IMR-90 (cell line): Measurements from ENCODE around the gene FAM83F. TPM values are rescaled to one million over a fixed set of nuclear protein-coding genes. Genes with fewer than 3 reads are reported as not detected.

Experiments
- ATAC-seq: fragments of 200-7000 bp; cut with Tn5 transposase; 2 replicates; pipeline ENCODE4 v1.9.1; 2020; ENCODE audit warnings: low read depth, mild to moderate bottlenecking, moderate library complexity
- BruUV-seq: library from RNA; stranded (reverse); fragments of 400-500 nt; replicated peaks from 2 replicates; lab custom pipeline; 2021; lab: Mats Ljungman, UMichigan
- CTCF ChIA-PET: fragments of 300-600 bp; formaldehyde crosslinking; extraction: SDS; loops from one replicate; lab custom pipeline; 2021; ENCODE audit warnings: antibody characterized with exemption; lab: Yijun Ruan, JAX
- POLR2A ChIA-PET: fragments of 300-600 bp; sonication (Branson Sonifier 250); formaldehyde crosslinking; loops from one replicate; lab custom pipeline; 2022; ENCODE audit warnings: antibody characterized with exemption; ENCODE audit not compliant: unreplicated experiment; lab: Charles Lee
- DNase-seq: peaks from one replicate; pipeline ENCODE4 v3.0.0; 2013
- H2AFZ ChIP-seq: replicated peaks from 2 replicates; pipeline ENCODE3; 2013; ENCODE audit warnings: low read length, mild to moderate bottlenecking; ENCODE audit not compliant: poor library complexity
- H2AK5ac ChIP-seq: 2 replicates; pipeline ENCODE4 v1.6.1; 2013; ENCODE audit warnings: low read depth, low read length, inconsistent platforms
- H2AK9ac ChIP-seq: replicated peaks from 2 replicates; pipeline ENCODE3; 2013; ENCODE audit warnings: mild to moderate bottlenecking, low read depth, low read length, moderate library complexity; ENCODE audit not compliant: poor library complexity
- H2BK120ac ChIP-seq: 2 replicates; pipeline ENCODE4 v1.6.1; 2013; ENCODE audit warnings: low read depth, low read length, inconsistent platforms
- H2BK15ac ChIP-seq: 3 replicates; pipeline ENCODE4 v1.6.1; 2013; ENCODE audit warnings: low read depth, low read length, inconsistent platforms
- H2BK20ac ChIP-seq: 2 replicates; pipeline ENCODE4 v1.6.1; 2013; ENCODE audit warnings: low read depth, mild to moderate bottlenecking, inconsistent platforms, low read length, moderate library complexity
- H2BK5ac ChIP-seq: 2 replicates; pipeline ENCODE4 v1.6.1; 2013; ENCODE audit warnings: mild to moderate bottlenecking, low read depth, low read length, inconsistent platforms; ENCODE audit not compliant: poor library complexity, severe bottlenecking
- H3K14ac ChIP-seq: replicated peaks from 2 replicates; pipeline ENCODE4 v1.6.1; 2013; ENCODE audit warnings: low read depth, low read length, inconsistent platforms
- H3K18ac ChIP-seq: 2 replicates; pipeline ENCODE4 v1.6.1; 2013; ENCODE audit warnings: low read depth, low read length, control low read depth
- H3K23ac ChIP-seq: 2 replicates; pipeline ENCODE4 v1.6.1; 2013; ENCODE audit warnings: low read depth, low read length, inconsistent platforms
- H3K27ac ChIP-seq: 2 replicates; pipeline ENCODE4 v1.5.1; 2013; ENCODE audit warnings: mild to moderate bottlenecking, control low read depth, low read length; ENCODE audit not compliant: insufficient read depth
- H3K27me3 ChIP-seq: 2 replicates; pipeline ENCODE4 v1.6.1; 2013; ENCODE audit warnings: low read length; ENCODE audit not compliant: control insufficient read depth, insufficient read depth
- H3K36me3 ChIP-seq: 2 replicates; pipeline ENCODE4 v1.6.1; 2013; ENCODE audit warnings: low read length, mixed read lengths; ENCODE audit not compliant: control insufficient read depth, insufficient read depth
- H3K4ac ChIP-seq: 2 replicates; pipeline ENCODE4 v1.6.1; 2013; ENCODE audit warnings: low read depth, low read length, inconsistent platforms
- H3K4me1 ChIP-seq: 2 replicates; pipeline ENCODE4 v1.6.1; 2013; ENCODE audit warnings: low read length, mixed read lengths; ENCODE audit not compliant: control insufficient read depth, insufficient read depth
- H3K4me2 ChIP-seq: 2 replicates; pipeline ENCODE4 v1.6.1; 2013; ENCODE audit warnings: low read depth, mild to moderate bottlenecking, control low read depth, low read length, moderate library complexity
- H3K4me3 ChIP-seq: 2 replicates; pipeline ENCODE4 v1.5.1; 2013; ENCODE audit warnings: low read depth, mild to moderate bottlenecking, control low read depth, low read length, moderate library complexity; ENCODE audit not compliant: insufficient read depth
- H3K56ac ChIP-seq: 2 replicates; pipeline ENCODE4 v1.6.1; 2013; ENCODE audit warnings: low read length, inconsistent platforms; ENCODE audit not compliant: insufficient read depth; ENCODE audit errors: extremely low read depth
- H3K79me1 ChIP-seq, 2 experiments: 2 replicates each; pipeline ENCODE4 v1.6.1; 2013; ENCODE audit warnings: low read length in 2 of 2, inconsistent platforms in 1 of 2, low read depth in 1 of 2
- H3K9ac ChIP-seq: 2 replicates; pipeline ENCODE4 v1.6.1; 2013; ENCODE audit warnings: low read depth, low read length, control low read depth
- H3K9me1 ChIP-seq: 2 replicates; pipeline ENCODE4 v1.6.1; 2013; ENCODE audit warnings: low read length, inconsistent platforms; ENCODE audit not compliant: insufficient read depth
- H3K9me3 ChIP-seq: 2 replicates; pipeline ENCODE4 v1.6.1; 2013; ENCODE audit warnings: low read length; ENCODE audit not compliant: control insufficient read depth, insufficient read depth
- H4K20me1 ChIP-seq: 2 replicates; pipeline ENCODE4 v1.6.1; 2013; ENCODE audit warnings: low read length, inconsistent platforms; ENCODE audit not compliant: insufficient read depth
- H4K5ac ChIP-seq: 2 replicates; pipeline ENCODE4 v1.6.1; 2013; ENCODE audit warnings: mild to moderate bottlenecking, low read depth, low read length, control low read depth
- H4K8ac ChIP-seq, 2 experiments: 2 replicates each; pipeline ENCODE4 v1.6.1; 2013; ENCODE audit warnings: low read depth in 2 of 2, low read length in 2 of 2, control low read depth in 1 of 2, inconsistent platforms in 1 of 2
- H4K91ac ChIP-seq: 2 replicates; pipeline ENCODE4 v1.6.1; 2013; ENCODE audit warnings: low read depth, low read length, inconsistent platforms; ENCODE audit not compliant: insufficient read depth
- BHLHE40 ChIP-seq: fragments of 150-350 bp; IDR thresholded peaks from 2 replicates; pipeline ENCODE4 v1.6.1; 2016; ENCODE audit warnings: mild to moderate bottlenecking, low read depth, low read length
- CEBPB ChIP-seq: IDR thresholded peaks from 2 replicates; pipeline ENCODE4 v1.6.1; 2012; ENCODE audit warnings: low read depth, low read length, improper control_type of control experiment
- CHD1 ChIP-seq: IDR thresholded peaks from 2 replicates; pipeline ENCODE4 v1.6.1; 2012; ENCODE audit warnings: low read depth, low read length, improper control_type of control experiment
- FOS ChIP-seq: fragments of 150-350 bp; IDR thresholded peaks from 2 replicates; pipeline ENCODE4 v1.6.1; 2016; ENCODE audit warnings: low read depth, low read length
- MAFK ChIP-seq: IDR thresholded peaks from 2 replicates; pipeline ENCODE4 v1.6.1; 2012; ENCODE audit warnings: low read depth, low read length, improper control_type of control experiment
- MAZ ChIP-seq: IDR thresholded peaks from 2 replicates; pipeline ENCODE4 v1.6.1; 2012; ENCODE audit warnings: low read depth, mild to moderate bottlenecking, low read length, improper control_type of control experiment, moderate library complexity, borderline replicate concordance
- MXI1 ChIP-seq: IDR thresholded peaks from 2 replicates; pipeline ENCODE4 v1.6.1; 2012; ENCODE audit warnings: low read depth, mild to moderate bottlenecking, low read length, moderate library complexity, borderline replicate concordance
- NFE2L2 ChIP-seq: fragments of 150-350 bp; IDR thresholded peaks from 2 replicates; pipeline ENCODE4 v1.6.1; 2016; ENCODE audit warnings: low read depth, mild to moderate bottlenecking, low read length
- POLR2A ChIP-seq: IDR thresholded peaks from 2 replicates; pipeline ENCODE4 v1.6.1; 2012; ENCODE audit warnings: mild to moderate bottlenecking, low read depth, low read length
- RAD21 ChIP-seq: IDR thresholded peaks from 2 replicates; pipeline ENCODE4 v1.6.1; 2012; ENCODE audit warnings: low read length, improper control_type of control experiment
- RCOR1 ChIP-seq: IDR thresholded peaks from 2 replicates; pipeline ENCODE4 v1.6.1; 2012; ENCODE audit warnings: mild to moderate bottlenecking, low read length, improper control_type of control experiment; ENCODE audit not compliant: insufficient replicate concordance
- RFX5 ChIP-seq: IDR thresholded peaks from 2 replicates; pipeline ENCODE4 v1.8.0; 2012; ENCODE audit warnings: low read depth, mild to moderate bottlenecking, low read length, moderate library complexity
- SMC3 ChIP-seq: fragments of 150-350 bp; IDR thresholded peaks from 2 replicates; pipeline ENCODE4 v1.6.1; 2016; ENCODE audit warnings: low read depth, mild to moderate bottlenecking, antibody characterized with exemption, low read length, moderate library complexity
- WGBS, 2 experiments: methylation state at CpG; one replicate each; pipeline versions ENCODE4 v1.1.5 to v1.1.7; 2013; ENCODE audit warnings: missing lambda C conversion rate in 2 of 2; ENCODE audit not compliant: insufficient read length in 1 of 2; ENCODE audit errors: extremely low coverage in 2 of 2; 5-methylcytosine and 5-hydroxymethylcytosine counted together
- dilution Hi-C: fragments of 300-500 bp; cut with HindIII; formaldehyde crosslinking; loops from one replicate; pipeline ENCODE4 v1.14.3; 2018; ENCODE audit warnings: low sequenced_read_pairs; ENCODE audit not compliant: unreplicated experiment
- in situ Hi-C: fragments of 300-500 bp; cut with MboI; formaldehyde crosslinking; loops from 3 replicates; pipeline ENCODE4 v1.14.3; 2019; ENCODE audit warnings: low sequenced_read_pairs, inconsistent platforms, mixed read lengths
- intact Hi-C: fragments of 100-400 bp; cut with micrococcal nuclease; formaldehyde crosslinking; loops from 2 replicates; pipeline ENCODE4 v1.10.0; 2022
- polyA plus RNA-seq, 3 experiments: library from polyadenylated mRNA; depleted of rRNA; stranded (reverse); fragments of >200 nt; gene quantifications; 2 replicates each; pipeline ENCODE4 v1.2.3, GENCODE V29; 2012; ENCODE audit warnings: low replicate concordance in 1 of 3
- total RNA-seq: library from RNA; depleted of rRNA; stranded (reverse); fragments of >200 nt; gene quantifications from 2 replicates; pipeline ENCODE4 v1.2.3, GENCODE V29; 2012
- TF ChIP-seq, protein P1 (sequence below): fragments of 150-350 bp; IDR thresholded peaks from 2 replicates; pipeline ENCODE4 v1.6.1; 2016; ENCODE audit warnings: low read depth, mild to moderate bottlenecking, low read length, moderate library complexity, borderline replicate concordance
- TF ChIP-seq, protein P2 (sequence below): conservative IDR thresholded peaks from 2 replicates; pipeline ENCODE4 v1.5.1; 2012; ENCODE audit warnings: mild to moderate bottlenecking, low read depth, low read length, improper control_type of control experiment
- TF ChIP-seq, protein P3 (sequence below): fragments of 150-350 bp; IDR thresholded peaks from 2 replicates; pipeline ENCODE4 v1.6.1; 2017; ENCODE audit warnings: mild to moderate bottlenecking, antibody characterized with exemption, low read length, low read depth

FAM83F gene
- total and polyA plus RNA-seq, 2 of the 4 experiments (the other 2 are of a cell fraction): not detected

DNA sequence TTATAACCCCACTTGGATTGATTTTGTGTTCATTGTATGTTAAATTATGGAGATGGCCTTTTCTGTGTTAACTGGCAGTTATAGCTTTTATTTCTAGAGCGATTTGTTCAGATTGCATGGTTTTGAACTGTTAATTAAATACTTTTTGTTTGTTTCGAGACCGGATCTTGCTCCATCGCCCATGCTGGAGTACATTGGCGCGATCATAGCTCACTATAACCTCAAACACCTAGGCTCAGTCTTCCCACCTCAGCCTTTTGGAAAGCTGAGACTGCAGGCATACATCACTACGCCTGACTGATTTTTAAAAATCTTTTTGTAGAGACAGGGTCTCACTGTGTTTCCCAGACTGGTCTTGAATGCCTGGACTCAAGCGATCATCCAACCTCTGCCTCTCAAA, 77.0 kb downstream of the FAM83F start:
- dilution Hi-C loops (no loop called here), intact Hi-C loops (no loop called here), in situ Hi-C loops (no loop called here)
- POLR2A ChIA-PET: no interaction called here
- H4K91ac ChIP-seq: no peak overlapping the region
- H3K14ac ChIP-seq: no peak overlapping the region
- H4K5ac ChIP-seq: no peak overlapping the region
- no peak overlapping the region for H2AK9ac ChIP-seq
- no peak overlapping the region for H3K56ac ChIP-seq
- no peaks in the 10 kb centered on the region for H3K9me1 ChIP-seq
- no peak overlapping the region for H3K4me3 ChIP-seq
- H4K20me1 ChIP-seq: peaks cover 5% of the 10 kb centered on the region; the same call in 1 of the 2 replicates
- H2AK5ac ChIP-seq: no peak overlapping the region
- H2BK15ac ChIP-seq: no peak overlapping the region
- no peak overlapping the region for H2AFZ ChIP-seq
- no peak overlapping the region for H2BK5ac ChIP-seq
- H3K18ac ChIP-seq: no peak overlapping the region
- no peak overlapping the region for H3K27ac ChIP-seq
- no peak overlapping the region for H2BK20ac ChIP-seq
- CTCF ChIA-PET: no interaction called here
- H3K36me3 ChIP-seq: no peaks in the 10 kb centered on the region
- 100% methylated on average over 3 of the region's 8 CpGs; no CpG with 5 or more reads in 1 of the 2 experiments for WGBS, 2 experiments
- TF ChIP-seq MAZ (no peak), RAD21 (no peak), CHD1 (no peak), RCOR1 (no peak), NFE2L2 (no peak), BHLHE40 (no peak), CEBPB (no peak), RFX5 (no peak), FOS (no peak), POLR2A (no peak), SMC3 (no peak), MXI1 (no peak), MAFK (no peak)
- TF ChIP-seq, protein P1, sequence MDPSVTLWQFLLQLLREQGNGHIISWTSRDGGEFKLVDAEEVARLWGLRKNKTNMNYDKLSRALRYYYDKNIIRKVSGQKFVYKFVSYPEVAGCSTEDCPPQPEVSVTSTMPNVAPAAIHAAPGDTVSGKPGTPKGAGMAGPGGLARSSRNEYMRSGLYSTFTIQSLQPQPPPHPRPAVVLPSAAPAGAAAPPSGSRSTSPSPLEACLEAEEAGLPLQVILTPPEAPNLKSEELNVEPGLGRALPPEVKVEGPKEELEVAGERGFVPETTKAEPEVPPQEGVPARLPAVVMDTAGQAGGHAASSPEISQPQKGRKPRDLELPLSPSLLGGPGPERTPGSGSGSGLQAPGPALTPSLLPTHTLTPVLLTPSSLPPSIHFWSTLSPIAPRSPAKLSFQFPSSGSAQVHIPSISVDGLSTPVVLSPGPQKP: no peak
- TF ChIP-seq, protein P2, sequence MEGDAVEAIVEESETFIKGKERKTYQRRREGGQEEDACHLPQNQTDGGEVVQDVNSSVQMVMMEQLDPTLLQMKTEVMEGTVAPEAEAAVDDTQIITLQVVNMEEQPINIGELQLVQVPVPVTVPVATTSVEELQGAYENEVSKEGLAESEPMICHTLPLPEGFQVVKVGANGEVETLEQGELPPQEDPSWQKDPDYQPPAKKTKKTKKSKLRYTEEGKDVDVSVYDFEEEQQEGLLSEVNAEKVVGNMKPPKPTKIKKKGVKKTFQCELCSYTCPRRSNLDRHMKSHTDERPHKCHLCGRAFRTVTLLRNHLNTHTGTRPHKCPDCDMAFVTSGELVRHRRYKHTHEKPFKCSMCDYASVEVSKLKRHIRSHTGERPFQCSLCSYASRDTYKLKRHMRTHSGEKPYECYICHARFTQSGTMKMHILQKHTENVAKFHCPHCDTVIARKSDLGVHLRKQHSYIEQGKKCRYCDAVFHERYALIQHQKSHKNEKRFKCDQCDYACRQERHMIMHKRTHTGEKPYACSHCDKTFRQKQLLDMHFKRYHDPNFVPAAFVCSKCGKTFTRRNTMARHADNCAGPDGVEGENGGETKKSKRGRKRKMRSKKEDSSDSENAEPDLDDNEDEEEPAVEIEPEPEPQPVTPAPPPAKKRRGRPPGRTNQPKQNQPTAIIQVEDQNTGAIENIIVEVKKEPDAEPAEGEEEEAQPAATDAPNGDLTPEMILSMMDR: no peak
- TF ChIP-seq, protein P3, sequence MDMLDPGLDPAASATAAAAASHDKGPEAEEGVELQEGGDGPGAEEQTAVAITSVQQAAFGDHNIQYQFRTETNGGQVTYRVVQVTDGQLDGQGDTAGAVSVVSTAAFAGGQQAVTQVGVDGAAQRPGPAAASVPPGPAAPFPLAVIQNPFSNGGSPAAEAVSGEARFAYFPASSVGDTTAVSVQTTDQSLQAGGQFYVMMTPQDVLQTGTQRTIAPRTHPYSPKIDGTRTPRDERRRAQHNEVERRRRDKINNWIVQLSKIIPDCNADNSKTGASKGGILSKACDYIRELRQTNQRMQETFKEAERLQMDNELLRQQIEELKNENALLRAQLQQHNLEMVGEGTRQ: no peak
- no peak overlapping the region for H3K4ac ChIP-seq
- H3K79me1 ChIP-seq: peaks cover 0 to 3% of the 10 kb centered on the region in 2 experiments; a peak in 2 of 4 replicates
- H3K4me2 ChIP-seq: no peak overlapping the region
- H3K9me3 ChIP-seq: no peaks in the 10 kb centered on the region
- BruUV-seq: no TSS peak
- no peak overlapping the region for H3K9ac ChIP-seq
- no peaks in the 10 kb centered on the region for H3K4me1 ChIP-seq
- no peak overlapping the region for H3K23ac ChIP-seq
- H4K8ac ChIP-seq: no peak overlapping the region
- H2BK120ac ChIP-seq: no peak overlapping the region
- DNase-seq (no peak), ATAC-seq (no peak)
- no peaks in the 10 kb centered on the region for H3K27me3 ChIP-seq
